ENCODE measurements around the gene ST8SIA5.

ST8SIA5 gene

DNA sequence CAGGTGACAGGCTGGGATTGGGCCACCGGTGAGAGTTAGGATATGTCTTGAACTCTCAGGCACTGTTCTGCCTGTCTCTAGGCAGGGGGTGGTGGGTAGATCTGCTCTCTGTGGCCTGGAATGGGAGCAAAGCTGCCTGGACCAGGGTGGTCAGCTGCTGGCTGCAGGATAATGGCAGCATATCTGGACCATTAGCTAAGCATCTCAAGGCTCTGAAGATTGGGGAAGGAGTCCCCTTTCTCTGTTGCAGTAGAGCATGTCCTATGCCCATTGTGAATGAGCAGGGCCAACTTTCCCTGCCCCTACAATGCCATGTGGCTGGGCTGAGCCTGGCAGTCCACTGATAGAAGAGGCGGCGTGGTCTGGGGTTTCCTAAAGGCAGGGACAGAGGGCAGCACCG lies 134.4 kb downstream of the ST8SIA5 start:
- no peak for DNase-seq

DNA sequence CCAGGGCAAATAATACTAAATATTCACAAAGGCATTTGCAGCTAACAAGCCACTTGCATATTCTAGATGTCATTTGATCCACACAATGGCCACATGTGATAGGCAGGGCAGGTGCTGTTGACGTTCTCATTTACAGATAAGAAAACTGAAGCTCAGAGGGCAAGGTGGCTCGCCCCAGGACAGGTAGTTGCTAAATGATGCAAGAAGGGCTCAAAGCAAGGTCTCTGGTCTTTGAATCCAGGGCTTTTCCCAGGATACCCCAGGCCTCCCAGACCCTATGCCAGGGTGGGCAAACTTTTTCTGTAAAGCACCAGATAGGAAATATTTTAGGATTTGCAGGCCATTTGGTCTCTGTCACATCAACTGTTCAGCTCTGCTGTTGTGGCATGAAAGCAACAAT lies 135.0 kb downstream of the ST8SIA5 start:
- DNase-seq, result no peak

DNA sequence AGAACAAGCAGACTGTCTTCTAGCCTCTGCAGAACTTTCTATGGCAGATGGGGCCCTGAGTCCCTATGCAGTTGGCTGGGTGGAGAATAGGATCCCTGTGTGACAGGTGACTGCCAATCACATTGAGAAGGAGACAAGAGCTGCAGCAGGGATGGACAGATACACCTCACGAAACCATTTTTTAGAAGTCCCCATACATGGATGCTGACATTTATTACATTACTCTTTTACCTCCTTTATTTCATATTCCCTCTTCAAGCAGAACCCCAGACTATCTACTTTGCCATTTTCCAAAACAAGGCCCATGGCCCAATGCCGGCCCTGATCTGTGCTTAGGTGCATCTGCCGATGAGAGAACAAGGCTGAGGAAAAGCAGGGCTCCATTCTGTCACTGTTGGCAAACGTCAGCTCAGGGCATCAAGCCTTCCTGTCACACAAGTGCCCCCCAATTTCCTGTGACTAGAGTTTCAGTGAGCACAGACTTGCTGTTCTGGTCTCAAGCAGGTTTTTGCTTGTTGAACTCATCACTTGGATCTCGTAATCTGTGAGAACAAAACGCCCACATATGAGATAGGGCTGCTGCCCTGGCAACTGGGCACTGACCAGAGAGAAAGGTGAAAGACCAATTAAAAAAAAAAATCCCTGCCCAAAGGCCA lies 135.6 kb downstream of the ST8SIA5 start:
- no peak for DNase-seq

DNA sequence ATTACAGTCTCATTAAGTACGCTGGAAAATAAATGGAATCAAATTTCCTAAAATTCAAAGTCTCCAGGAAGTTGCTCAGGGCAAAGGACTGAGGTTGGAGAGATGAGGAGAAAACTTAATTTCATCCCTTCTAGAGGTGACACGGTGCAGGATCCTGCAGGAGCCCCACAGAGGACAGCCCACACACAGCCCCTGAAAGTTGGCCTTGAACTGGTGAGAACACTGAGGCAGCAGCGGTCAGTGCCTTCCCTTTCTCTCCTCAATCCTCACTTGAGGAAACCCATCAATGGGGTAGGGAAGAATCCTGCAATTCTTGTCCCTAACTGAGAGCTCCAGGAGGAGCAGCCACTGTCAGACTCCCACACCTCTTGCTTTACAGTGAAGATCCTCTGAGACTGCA lies 137.3 kb downstream of the ST8SIA5 start:
- no peak for DNase-seq
